ENCODE data around the gene CLRN3. TPM values are rescaled to one million over a fixed set of nuclear protein-coding genes. Genes with fewer than 3 reads are reported as not detected.

The CLRN3 gene
- total RNA-seq, 4 donors from 2014 or later, result 0.27 TPM; not detected in 3

DNA sequence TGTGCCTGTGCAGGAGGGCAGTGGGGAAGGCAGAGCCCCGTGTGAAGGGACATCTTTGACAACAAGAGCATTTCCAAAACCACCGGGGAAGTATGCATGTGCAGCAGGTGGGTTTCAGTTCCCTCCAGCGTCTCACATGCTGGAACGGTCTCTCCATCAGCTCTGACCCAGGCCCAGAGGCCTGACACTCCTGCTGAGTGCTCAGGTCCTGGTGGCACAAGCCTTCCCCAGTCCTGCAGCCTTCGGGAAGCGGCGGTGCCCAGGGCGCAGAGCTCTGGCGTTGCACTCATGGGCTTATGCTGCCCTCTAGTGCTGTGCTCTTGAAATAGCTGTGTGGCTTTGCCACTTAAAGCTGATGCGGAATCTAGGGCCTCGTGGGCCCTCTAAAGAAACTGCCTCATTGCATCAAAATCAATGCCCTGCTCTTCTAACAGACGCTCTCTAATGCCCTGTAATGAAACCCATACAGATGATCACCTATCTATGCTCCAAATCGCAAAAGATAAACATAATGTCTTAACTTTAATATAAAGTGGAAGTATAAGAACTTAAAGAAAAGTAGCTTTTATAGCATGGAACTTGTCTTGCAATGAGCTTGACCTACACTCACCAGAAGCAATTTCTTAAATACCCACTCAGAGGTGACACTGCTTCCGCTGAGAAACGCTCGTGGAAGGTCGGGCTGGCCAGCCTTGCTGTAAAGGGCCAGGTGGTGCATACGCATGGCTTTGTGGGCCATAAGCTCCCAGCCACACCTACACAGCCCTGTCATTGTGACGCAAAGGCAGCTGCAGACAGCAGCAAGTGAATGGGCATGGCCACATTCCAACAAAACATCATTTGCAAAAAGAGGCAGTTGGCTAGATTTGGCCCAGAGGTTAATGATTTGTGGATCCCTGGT is 38.6 kb downstream of the CLRN3 start:
- no peak for TF ChIP-seq POLR2A (IDR thresholded peaks at IDR 0.05)
- TF ChIP-seq, protein P1, sequence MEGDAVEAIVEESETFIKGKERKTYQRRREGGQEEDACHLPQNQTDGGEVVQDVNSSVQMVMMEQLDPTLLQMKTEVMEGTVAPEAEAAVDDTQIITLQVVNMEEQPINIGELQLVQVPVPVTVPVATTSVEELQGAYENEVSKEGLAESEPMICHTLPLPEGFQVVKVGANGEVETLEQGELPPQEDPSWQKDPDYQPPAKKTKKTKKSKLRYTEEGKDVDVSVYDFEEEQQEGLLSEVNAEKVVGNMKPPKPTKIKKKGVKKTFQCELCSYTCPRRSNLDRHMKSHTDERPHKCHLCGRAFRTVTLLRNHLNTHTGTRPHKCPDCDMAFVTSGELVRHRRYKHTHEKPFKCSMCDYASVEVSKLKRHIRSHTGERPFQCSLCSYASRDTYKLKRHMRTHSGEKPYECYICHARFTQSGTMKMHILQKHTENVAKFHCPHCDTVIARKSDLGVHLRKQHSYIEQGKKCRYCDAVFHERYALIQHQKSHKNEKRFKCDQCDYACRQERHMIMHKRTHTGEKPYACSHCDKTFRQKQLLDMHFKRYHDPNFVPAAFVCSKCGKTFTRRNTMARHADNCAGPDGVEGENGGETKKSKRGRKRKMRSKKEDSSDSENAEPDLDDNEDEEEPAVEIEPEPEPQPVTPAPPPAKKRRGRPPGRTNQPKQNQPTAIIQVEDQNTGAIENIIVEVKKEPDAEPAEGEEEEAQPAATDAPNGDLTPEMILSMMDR (IDR thresholded peaks at IDR 0.05 in 4 of 5, conservative IDR thresholded peaks at IDR 0.05 in 1 of 5), result peak; percentile 50 to 82 (median 68)
- H3K4me1 ChIP-seq, result no peaks in the 10 kb centered on the region
- ATAC-seq, result peak; percentile 60 to 62
- in situ Hi-C loops (cut with MboI; ENCODE audit: low sequenced_read_pairs in 4 of 4) (no loop called here), intact Hi-C loops (cut with DNase I; ENCODE audit: low total_unique reads) (loop anchor here (5.0 to 10.0 kb wide), 2 partner anchors 137 to 1869 kb away; no protein-coding TSS in a partner anchor)
- H3K27ac ChIP-seq, result no peak overlapping the region
- H3K27me3 ChIP-seq, result no peaks in the 10 kb centered on the region
- no peak for DNase-seq
- H3K36me3 ChIP-seq, result no peaks in the 10 kb centered on the region
- no peak overlapping the region for H3K4me3 ChIP-seq
- no peaks in the 10 kb centered on the region for H3K9me3 ChIP-seq

- H3K27ac ChIP-seq, result no peak overlapping the region
- no peaks in the 10 kb centered on the region for H3K27me3 ChIP-seq
- in situ Hi-C loops (cut with MboI; ENCODE audit: low sequenced_read_pairs in 4 of 4), result no loop called here
- no peaks in the 10 kb centered on the region for H3K36me3 ChIP-seq
- no peaks in the 10 kb centered on the region for H3K4me1 ChIP-seq
- intact Hi-C loops (cut with DNase I; ENCODE audit: low total_unique reads), result loop anchor here (5.0 to 10.0 kb wide), 2 partner anchors 135 to 1868 kb away; no protein-coding TSS in a partner anchor
- H3K9me3 ChIP-seq, result no peaks in the 10 kb centered on the region
- H3K4me3 ChIP-seq, result no peak overlapping the region
- ATAC-seq (no peak), DNase-seq (no peak)
- TF ChIP-seq, protein P1 (IDR thresholded peaks at IDR 0.05 in 4 of 5, conservative IDR thresholded peaks at IDR 0.05 in 1 of 5), result no peak
- TF ChIP-seq POLR2A (IDR thresholded peaks at IDR 0.05), result no peak
These were observed 40.3 kb downstream of the CLRN3 start for GRCh38 chr10:127852456-127852855.

GRCh38 chr10:127851661-127852194 is 41.0 kb downstream of the CLRN3 start:
- in situ Hi-C loops (cut with MboI; ENCODE audit: low sequenced_read_pairs in 4 of 4), result no loop called here
- H3K9me3 ChIP-seq, result no peaks in the 10 kb centered on the region
- no peaks in the 10 kb centered on the region for H3K27me3 ChIP-seq
- no peaks in the 10 kb centered on the region for H3K4me1 ChIP-seq
- H3K4me3 ChIP-seq, result no peak overlapping the region
- no peak overlapping the region for H3K27ac ChIP-seq
- intact Hi-C loops (cut with DNase I; ENCODE audit: low total_unique reads), result loop anchor here (5.0 to 10.0 kb wide), 2 partner anchors 134 to 1867 kb away; no protein-coding TSS in a partner anchor
- TF ChIP-seq, protein P1 (IDR thresholded peaks at IDR 0.05 in 4 of 5, conservative IDR thresholded peaks at IDR 0.05 in 1 of 5), result no peak
- TF ChIP-seq POLR2A (IDR thresholded peaks at IDR 0.05), result no peak
- ATAC-seq (no peak), DNase-seq (no peak)
- H3K36me3 ChIP-seq, result no peaks in the 10 kb centered on the region

- H3K36me3 ChIP-seq, result no peaks in the 10 kb centered on the region
- intact Hi-C loops (cut with DNase I; ENCODE audit: low total_unique reads) (loop anchor here (5.0 to 10.0 kb wide), 2 partner anchors 134 to 1866 kb away; no protein-coding TSS in a partner anchor), in situ Hi-C loops (cut with MboI; ENCODE audit: low sequenced_read_pairs in 4 of 4) (no loop called here)
- no peak overlapping the region for H3K4me3 ChIP-seq
- TF ChIP-seq, protein P1 (IDR thresholded peaks at IDR 0.05 in 4 of 5, conservative IDR thresholded peaks at IDR 0.05 in 1 of 5), result no peak
- TF ChIP-seq POLR2A (IDR thresholded peaks at IDR 0.05), result no peak
- H3K9me3 ChIP-seq, result no peaks in the 10 kb centered on the region
- no peak for ATAC-seq
- no peak for DNase-seq
- no peaks in the 10 kb centered on the region for H3K4me1 ChIP-seq
- H3K27ac ChIP-seq, result no peak overlapping the region
- peaks cover 0 to 2% (median 0%) of the 10 kb centered on the region in 3 donors for H3K27me3 ChIP-seq
These were observed 41.8 kb downstream of the CLRN3 start for GRCh38 chr10:127850944-127851343.

Measured in gastrocnemius medialis (tissue), 4 donors.